AG09319 (cell line): Measurements from ENCODE around the gene LPAR3.

Experiments used
- DNase-seq: peaks from one replicate; pipeline ENCODE4 v3.0.0-alpha.2; 2010; ENCODE audit warnings: low read depth; ENCODE audit errors: extremely low read depth
- TF ChIP-seq, protein P1 (sequence below): IDR thresholded peaks from 2 replicates; pipeline ENCODE4 v1.5.1; 2011; ENCODE audit warnings: low read depth, mild to moderate bottlenecking, inconsistent platforms, low read length, moderate library complexity

LPAR3 gene

GRCh38 chr1:84789014-84789413 is 104.0 kb downstream of the LPAR3 start:
- DNase-seq: no peak
- TF ChIP-seq, protein P1, sequence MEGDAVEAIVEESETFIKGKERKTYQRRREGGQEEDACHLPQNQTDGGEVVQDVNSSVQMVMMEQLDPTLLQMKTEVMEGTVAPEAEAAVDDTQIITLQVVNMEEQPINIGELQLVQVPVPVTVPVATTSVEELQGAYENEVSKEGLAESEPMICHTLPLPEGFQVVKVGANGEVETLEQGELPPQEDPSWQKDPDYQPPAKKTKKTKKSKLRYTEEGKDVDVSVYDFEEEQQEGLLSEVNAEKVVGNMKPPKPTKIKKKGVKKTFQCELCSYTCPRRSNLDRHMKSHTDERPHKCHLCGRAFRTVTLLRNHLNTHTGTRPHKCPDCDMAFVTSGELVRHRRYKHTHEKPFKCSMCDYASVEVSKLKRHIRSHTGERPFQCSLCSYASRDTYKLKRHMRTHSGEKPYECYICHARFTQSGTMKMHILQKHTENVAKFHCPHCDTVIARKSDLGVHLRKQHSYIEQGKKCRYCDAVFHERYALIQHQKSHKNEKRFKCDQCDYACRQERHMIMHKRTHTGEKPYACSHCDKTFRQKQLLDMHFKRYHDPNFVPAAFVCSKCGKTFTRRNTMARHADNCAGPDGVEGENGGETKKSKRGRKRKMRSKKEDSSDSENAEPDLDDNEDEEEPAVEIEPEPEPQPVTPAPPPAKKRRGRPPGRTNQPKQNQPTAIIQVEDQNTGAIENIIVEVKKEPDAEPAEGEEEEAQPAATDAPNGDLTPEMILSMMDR: no peak

- TF ChIP-seq, protein P1: no peak
- no peak for DNase-seq
Measured at GRCh38 chr1:84785271-84786036, 107.6 kb downstream of the LPAR3 start.

DNA sequence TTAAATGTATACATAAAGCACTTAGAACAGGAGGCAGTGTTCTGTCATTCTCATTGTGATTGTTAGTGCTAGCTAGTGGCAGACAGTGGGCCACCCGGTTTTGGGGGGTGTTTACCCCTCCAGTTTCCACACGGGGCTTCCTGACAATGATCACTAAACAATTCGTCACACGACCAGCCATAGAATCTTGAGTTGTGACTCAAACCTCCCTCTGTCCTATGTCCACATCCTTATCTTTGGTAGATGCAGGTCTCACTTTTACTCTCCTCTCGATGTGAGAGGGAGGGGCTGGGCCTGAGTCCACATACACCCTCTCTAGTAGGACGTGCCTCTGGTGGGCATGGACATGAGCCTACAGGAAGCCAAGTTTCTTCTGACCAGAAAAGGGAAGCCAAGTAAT is 110.1 kb downstream of the LPAR3 start:
- TF ChIP-seq, protein P1: no peak
- DNase-seq: no peak

- no peak for DNase-seq
Measured at GRCh38 chr1:84781946-84782771, 110.8 kb downstream of the LPAR3 start.

GRCh38 chr1:84780000-84780716 is 112.8 kb downstream of the LPAR3 start:
- no peak for DNase-seq
- TF ChIP-seq, protein P1: no peak

More at GRCh38 chr1:84781946-84782771, 110.8 kb downstream of the LPAR3 start:
- TF ChIP-seq, protein P1: peak; percentile 56

- DNase-seq: no peak
- TF ChIP-seq, protein P1: no peak
Measured at GRCh38 chr1:84776639-84777038, 116.4 kb downstream of the LPAR3 start.
